Stimulated activated CD8-positive, alpha-beta memory T cell treated with anti-CD3 and anti-CD28 coated beads, Interleukin-12 subunit alpha, Interleukin-12 subunit beta, amount 100 ng/mL, for 1 hour (primary cell): ENCODE results near the gene LIMCH1.
"Not testable (repeated sequence)": the region's sequence is repeated elsewhere in the genome, so short reads cannot be mapped to it uniquely, and the experiment has no call there.

ENCODE experiments used
- DNase-seq: peaks from one replicate; pipeline ENCODE4 v3.0.0-alpha.2; 2020; ENCODE audit warnings: low read depth

Gene LIMCH1

DNA sequence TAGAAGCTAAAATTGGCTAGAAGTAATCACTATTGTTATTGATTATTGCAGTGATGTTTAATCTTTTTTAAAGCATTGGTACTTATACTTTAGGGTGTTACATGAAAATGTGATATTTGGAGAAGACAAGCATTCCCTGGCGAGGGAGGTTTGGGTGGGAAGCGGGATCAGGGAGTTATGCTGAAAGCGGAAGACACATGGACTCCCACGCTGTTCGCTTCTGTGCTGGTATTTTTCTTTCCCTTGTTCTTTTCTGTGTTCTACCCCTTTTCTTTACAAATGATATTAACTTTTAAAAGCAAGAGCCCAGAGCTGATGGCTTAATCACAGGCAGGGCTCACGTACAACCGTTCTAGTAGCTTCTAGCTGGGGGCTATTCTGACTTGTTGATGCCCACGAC lies 148.9 kb downstream of the LIMCH1 start:
- no peak for DNase-seq

DNA sequence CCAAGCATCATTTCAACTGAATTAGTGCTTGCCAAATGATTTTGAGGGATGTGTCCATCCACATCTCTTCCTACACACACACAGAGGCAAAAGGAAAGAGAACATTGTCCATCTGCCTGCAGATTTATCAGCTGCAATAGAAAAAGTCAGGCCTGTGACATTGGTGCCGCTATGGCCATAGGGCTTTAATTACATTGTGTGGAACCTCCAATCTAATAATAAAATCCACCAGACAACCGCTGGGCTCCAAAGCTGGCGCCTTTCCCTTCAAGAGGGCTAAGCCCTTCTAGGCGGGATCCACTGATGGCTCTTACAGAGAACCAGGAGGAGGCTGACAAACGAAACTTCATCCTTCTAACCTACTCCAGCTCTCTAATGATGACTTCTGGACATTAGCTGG lies 150.0 kb downstream of the LIMCH1 start:
- no peak for DNase-seq

DNA sequence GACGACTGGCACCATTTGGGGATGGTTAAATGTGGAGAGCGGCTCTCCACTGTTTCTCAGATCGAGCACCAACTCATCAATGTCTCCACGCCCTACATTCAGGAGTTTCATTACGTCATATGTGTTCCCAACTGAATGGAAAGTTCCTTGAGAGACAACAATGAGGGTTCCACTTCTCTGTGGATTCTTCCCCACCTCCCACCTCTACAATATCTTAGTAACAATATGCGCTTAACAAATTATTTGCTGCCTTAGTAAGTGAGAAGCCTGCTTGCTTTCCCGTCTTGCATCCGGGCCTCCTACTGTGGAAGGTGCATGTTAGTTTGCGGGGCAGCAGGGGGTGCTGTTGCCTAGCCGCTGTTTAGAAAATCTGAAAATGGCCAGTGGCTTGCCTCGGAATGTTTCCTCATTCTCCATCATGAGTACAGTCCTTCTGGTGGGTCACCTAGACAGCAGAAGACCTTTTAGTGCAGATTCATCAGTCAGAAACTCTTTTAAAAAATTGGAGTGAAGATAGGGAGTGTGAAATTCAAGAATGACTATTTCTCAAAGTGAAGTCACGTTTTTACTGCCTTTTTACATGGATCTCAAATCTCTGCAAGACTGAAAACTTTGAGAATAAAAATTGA lies 154.9 kb downstream of the LIMCH1 start:
- no peak for DNase-seq

DNA sequence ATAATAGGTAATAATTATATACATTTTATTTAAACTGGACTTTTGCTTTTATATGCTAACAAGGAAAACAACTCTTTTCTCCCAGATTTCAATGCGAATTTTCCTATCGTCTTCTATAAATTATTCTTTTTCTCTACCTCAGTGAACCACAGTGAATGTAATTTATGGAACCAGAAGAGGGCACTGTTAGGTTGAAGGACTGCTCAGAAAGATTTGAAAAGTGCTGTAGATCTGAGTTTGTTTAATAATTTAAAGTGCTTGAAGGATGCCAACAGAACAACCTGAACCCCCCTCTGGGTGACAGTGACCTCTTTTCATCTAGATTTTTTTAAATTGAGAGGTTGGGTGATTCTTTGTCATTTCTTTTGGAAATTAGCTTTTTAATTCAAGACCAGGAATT lies 155.7 kb downstream of the LIMCH1 start:
- no peak for DNase-seq

DNA sequence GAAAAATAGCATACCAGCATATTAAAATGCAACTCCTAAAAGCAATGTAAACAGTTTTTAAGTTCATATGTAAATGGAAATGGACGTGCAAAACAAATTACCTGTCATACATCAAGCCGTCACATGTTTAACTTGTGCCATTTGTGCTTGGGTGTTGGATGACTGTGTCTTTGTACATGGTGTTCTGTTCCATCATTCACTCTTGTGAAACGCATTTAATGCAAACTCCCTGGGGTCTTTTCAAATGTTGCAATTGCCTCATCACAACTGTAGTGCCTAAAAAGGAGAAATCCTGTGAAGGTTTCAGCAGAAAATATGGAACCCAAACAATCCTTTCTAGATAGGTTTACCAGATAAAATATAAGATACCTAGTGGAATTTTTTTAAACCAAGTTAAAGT lies 158.2 kb downstream of the LIMCH1 start:
- DNase-seq: no peak

DNA sequence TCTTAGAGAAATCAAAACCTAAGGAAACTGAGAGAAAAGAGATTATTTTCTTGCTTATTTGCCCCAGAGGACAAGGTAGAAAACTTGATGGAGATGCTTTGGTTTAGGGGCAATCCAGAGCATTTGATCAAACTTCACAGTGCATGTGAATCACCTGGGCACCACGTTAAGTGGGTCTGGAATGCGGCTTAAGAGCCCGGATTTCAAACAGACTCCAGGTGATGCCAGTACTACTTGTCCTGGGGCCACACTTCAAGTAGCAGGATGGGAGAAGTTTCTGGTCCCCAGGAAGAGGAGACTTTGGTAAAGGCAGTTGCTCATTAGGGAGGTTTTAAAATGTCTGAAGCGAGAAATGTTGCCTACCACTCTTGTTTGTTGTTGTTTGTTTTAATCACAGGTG lies 158.8 kb downstream of the LIMCH1 start:
- no peak for DNase-seq

DNA sequence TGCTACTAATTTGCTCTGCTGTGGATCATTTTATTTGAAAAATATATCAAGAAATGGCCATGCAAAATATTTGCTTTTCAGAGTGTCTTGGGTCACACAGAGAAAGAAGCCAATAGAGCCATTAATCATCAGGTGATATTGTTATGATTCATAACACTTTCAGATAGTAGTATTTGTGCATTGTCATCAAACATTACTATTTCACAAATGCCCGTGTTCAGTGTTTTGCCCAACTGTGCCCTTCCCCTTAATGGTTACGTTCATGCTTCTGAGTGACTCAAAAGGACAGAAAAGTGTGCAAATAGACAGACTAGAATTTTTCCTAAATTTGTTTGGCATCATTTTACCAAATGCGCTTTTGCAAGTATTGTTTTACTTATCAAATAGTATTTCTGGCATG lies 164.0 kb downstream of the LIMCH1 start:
- no peak for DNase-seq

DNA sequence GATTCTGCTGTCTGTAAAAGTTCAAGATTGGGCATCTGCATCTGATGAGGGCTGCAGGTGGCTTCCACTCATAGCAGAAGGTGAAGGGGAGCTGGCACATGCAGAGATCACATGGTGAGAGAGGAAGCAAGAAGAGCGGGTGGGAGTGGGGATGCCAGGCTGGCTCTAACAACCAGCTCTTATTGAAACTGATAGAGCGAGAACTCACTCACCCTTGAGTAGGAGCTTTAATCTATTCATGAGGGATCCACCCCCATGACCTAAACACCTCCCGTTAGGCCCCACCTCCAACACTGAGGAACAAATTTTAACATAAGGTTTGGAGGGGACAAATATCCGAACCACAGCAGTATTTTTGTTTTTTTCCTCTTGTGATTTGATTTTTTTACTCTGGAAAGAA lies 164.8 kb downstream of the LIMCH1 start:
- DNase-seq: no peak

DNA sequence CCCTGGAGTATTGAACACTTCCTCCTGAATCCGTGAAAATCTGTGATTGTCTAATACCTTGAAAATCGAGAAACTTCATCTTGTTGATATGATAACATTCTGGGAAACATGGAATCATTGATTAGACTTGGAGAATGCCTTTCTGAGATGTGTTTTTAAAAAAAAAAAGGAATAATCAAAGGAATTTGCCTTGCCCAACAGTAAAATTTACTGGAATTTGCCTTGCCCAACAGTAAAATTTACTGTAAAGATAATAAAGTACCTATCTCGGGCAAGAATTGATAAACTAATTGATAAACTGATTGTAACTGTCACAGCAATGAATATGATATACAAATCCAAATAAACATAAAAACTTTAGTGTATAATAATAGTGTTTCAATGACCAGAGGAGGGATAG lies 165.8 kb downstream of the LIMCH1 start:
- DNase-seq: no peak

DNA sequence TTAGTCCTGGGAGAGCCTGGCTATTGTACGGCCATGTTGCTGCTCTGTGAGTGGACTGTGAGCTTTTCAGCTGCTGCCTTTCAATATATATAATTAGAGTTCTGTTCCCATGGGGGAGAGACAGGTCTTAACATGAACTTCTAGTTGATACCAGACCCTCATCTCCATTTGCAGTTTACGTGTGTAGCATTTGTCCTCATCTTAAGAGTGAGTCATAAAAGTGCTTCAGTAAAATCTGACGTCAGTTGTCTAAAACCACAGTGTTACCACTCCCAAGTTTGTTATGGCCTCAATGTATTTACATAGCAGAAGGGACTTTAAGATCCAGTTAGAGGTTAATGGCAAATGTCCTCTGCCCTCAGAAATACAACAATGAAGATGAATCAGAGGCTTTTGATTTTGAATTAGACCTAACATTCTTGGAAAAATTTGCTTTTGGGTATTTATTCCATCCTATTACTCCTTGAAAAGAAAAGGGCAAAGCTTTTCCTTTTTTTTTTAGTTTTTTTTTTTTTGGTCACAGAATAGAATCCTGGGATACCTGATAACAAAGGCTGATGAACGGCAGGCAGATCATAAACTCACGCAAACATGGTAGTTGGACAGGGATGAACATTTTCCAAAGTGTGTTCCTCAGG lies 172.0 kb downstream of the LIMCH1 start:
- DNase-seq: no peak

DNA sequence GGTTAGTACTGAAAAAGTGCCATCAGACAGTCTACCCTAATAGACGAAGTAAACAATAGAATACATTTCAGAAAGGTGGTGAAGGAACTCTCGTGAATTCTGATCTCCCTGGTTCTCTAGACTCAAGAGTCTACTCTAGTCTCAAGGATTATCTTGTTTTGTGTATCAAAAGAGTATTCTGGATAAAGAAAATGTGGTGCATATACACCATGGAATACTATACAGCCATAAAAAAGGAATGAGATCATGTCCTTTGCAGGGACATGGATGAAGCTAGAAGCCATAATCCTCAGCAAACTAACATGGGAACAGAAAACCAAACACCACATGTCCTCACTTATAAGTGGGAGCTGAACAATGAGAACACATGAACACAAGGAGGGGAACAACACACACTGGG lies 173.7 kb downstream of the LIMCH1 start:
- DNase-seq: not testable (repeated sequence)

DNA sequence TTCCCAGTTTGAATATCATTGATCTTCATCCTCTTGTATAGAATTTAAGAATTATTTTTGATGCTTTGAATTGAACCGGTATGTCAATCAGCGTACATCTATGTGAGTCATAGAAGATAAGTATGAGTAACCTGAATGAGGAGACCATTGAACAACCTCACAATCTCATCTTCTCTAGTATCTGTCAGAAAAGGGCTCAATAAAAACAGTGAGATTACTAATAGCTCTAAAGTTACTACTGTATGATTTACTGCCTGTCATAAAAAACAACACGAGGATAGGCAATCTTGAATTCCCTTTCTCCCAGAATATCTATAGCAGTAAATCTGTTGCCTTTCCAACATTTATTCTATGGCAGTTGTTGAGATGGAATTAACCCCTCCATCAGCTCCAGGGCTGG lies 174.5 kb downstream of the LIMCH1 start:
- DNase-seq: no peak

DNA sequence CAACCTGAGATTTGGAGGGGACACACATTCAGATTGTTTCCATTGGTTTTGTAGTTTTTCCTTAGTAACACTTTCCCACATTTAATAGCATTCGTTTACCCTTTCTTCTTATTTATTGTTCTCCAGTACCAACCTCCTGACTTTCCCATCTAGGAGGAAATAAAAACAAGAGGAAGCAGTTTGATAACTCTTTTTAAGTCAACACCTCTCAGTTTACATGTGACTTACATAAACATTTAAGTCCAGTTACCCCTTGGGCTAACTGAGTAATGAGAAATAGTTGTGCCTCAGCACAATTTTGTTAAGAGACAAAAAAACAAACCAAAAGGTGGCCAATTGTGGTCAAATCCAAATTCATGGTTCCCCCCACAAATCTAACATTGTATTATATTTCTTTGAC lies 175.8 kb downstream of the LIMCH1 start:
- no peak for DNase-seq

DNA sequence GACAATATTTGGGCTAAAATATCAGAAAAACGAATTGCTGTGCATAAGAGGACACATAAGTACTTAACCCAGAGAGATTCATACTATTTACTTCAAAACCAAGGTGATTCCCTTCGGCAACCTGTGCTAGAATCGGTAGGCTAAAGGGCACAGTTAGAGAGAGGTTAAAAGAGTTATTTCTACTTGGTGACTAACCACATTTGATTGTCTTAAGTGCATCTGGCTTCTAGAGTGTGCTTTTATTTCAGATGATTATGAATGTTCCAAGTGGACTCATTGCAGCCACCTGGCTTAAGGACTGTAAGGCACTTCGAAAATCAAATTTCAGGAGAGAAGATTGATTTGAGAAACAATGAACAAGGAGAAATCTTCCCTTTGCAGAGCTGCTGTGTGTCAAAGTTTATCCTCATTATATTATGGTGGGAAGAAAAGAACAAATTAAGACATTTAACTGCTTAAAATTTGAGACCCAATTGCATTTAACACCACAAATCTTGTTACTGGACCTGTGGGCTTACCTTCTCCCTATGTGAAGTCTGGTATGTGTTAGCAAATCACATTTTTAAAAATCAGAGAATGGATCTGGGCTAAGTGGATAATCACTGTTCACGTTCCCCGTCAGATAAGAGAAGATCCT lies 176.5 kb downstream of the LIMCH1 start:
- no peak for DNase-seq

DNA sequence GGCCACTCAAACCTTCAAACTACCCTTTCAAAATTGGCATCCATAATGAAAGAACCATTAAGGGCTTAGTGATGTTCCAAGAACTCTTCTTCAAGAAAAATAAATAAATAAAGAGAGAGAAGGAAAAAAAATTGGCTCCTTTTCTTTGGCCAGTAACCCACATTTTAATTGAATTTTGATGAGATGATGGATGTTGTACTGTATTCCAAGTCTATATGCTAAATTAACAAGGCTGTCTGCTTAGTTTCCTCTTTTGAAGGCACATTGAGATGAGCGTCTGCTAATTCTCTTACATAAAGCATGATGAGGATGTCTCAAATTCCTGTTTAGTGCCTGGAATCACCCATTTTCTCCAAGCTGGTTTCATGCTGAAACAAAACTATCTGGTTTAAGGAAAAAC lies 177.2 kb downstream of the LIMCH1 start:
- no peak for DNase-seq

DNA sequence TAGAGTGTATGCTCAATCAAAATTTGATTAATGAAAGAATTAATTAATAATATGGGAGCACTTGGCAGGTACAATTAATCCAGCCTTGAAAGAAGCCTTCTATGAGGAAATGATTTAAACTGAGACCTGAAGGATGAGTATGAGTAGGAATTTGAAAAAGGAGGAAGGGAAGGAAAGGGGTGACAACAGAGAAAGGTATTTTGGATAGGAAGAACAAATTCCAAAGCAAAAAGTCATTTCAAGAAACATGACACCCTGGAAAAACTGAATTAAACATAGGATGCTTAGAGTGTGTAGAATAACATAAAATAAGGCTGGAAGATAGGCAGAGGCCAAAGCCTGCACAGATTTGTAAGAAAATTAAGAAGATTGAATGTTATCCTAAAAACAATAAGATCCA lies 180.9 kb downstream of the LIMCH1 start:
- no peak for DNase-seq

DNA sequence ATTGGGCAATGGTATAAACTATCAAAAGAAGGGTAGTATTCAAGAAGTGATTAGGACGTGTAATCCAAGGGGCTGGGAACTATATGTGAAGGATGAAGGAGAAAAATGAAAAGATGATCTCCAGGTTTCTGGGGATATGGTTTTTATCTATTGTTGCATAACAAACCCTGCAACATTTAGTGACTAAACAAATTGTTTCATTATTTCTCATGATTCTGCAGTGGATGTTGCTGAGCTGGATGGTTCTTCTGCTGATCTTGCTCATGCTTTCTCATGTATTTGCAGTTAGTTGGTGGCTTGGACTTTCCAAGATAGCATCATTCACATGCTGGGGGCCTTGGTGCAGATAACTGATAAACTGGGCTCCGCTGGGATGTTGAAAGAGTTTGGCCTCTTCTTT lies 181.5 kb downstream of the LIMCH1 start:
- DNase-seq: no peak

DNA sequence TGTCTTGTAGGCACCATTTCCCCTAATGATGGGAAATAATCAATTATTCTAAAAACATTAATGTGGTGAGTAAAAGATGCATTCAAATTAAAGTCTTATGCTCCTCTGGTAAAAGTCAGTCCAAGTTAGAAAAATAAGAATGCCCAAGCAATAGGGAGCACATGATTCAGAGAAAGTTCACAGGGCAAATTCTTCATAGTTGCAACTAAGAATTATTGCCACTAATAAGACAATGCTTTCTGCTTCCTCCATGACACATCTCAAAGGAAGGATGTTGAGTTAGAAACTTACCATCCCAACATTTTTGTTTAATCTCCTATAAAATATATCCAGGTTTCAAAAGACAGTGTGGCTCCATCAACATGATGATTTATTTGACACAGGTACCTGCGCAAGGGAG lies 184.2 kb downstream of the LIMCH1 start:
- DNase-seq: no peak

DNA sequence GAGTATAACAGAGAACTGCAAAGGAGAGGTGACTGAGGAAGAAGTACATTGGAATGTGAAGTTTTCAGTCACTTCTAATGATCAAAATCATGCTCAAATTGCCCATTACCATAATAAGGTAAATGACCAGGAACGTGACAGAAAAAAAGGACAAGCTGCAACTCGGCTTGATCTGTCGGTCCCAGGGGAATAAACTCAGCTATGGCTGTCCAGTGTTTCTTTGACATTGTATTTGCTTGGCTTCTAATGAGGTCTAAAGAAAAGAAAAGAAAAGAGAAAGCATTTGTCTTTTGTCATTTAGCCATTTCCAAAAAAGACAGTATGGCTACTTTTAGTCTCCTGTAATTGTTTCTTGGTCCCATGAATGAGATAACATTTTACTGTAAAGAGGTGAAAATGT lies 185.3 kb downstream of the LIMCH1 start:
- no peak for DNase-seq

DNA sequence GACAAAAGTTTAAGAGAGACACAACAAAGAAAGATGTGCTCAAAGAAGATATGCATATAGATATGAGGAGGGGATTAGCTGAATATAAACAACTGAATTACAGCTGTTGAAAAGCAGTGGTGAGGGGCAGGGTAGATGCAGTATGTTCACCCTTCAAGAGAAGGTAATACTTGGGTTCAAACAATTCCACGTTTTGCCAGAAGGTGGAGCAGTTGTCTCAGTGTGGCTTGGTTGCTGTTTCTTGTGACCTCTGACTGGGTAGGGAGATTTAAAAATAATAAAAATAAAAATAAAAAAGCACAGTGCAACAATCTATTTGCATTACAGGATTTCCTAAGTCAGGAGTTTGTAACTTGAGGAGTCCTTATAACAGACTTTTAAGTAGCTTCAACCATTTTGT lies 187.3 kb downstream of the LIMCH1 start:
- no peak for DNase-seq

DNA sequence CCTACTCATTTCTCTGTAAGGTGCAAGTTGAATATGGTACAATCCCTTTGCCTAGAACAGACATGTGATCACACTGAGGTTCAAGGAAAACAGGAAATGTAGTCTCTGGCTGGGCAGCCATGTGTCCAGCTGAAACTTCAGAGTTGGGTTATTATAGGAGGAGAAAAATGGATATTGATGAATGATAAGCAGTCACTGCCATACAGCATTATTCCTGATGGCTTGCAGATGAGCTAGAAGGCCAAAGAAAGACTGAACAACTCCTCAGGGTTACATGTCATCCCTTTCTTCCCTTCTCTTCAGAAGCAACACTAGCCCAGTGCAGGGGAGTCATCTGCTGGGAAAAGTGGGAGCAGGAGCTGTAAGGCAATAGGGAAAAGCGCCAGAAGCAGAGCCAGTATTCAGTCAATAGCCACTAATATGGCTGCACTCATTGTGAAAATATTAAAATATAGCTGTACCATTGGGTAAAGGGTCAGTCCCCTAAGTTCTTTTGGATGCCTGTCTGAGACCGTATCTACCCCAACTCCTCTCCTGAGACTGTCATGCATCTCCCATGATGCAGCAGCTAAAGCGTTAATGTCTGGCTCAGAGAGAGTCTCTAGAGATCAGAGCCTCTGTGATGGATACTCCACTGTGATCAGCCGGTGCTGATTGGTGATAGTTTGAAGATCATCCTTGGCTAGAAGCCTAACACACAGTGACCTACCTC lies 190.1 kb downstream of the LIMCH1 start:
- DNase-seq: no peak

DNA sequence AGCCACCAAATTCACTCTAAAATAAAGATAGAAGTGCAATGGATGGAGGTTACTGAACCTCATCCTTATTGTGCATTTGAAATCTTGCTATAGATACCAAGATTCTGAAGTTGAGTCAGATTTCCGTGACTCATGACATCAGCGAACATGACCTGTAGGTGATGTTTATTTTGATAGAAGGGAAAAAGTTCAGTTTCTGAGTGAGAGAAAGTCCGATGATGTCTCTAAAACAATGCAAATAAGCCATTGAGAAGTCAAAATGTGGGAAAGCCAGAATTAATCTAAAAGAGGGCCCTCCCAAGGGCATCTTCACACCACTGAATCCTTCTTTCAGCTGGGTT lies 190.6 kb downstream of the LIMCH1 start:
- DNase-seq: no peak

DNA sequence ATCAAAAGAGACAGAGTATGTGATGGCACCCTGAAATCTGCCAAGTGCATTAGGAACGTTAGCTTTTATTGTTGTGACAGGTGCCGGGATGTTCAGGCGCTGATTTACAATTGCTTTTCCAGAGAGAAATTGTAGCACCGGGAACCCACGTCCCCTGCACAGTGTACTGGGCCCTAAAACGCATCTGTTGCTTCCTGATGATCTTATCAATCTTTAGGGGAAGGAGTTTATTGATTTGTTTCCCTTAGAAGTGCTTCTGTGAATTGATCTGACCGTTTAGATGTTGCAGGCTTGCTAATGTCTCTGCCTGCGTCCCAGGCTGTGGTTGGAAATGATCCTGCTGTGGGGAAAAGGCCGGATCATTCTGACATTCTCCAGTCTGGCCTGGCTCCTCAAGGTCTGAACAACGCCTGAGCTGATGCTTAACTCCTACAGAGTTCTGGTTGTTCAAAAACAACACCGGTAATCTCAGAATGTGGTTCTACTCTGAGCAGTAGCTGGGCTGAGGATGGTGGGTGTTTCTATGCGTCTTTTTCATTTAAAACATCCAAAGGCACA lies 193.7 kb downstream of the LIMCH1 start:
- DNase-seq: no peak
